ENCODE results near the gene CYGB. TPM values are rescaled to one million over a fixed set of nuclear protein-coding genes. Genes with fewer than 3 reads are reported as not detected.

CYGB gene
- total RNA-seq, 1 donor = 39.1 TPM

DNA sequence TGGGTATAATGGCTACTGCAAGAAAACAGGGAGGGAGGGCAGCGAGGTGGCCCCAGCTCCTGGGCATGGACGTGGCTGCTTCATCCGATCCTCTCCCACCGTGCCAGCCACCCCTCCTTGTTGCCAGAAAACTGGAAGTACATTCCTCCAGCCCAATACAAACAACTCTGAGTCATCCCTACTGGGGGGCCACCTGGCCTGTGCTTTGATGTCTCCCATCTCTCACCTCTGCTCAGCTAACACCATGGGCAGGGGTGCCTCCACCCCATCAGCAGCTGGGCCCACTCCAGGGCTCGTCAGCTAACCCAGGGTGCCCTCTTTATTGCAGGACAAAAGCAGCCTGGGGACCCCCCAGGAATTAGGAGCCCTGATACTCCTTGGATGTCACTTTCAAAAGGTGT lies 38.2 kb downstream of the CYGB start:
- H4K20me1 ChIP-seq (ENCODE audit: insufficient read depth, low read length) = no peaks in the 10 kb centered on the region
- no peaks in the 10 kb centered on the region for H3K27me3 ChIP-seq (ENCODE audit: insufficient read depth, low read length)
- no peak overlapping the region for H2AFZ ChIP-seq (ENCODE audit: low read length)
- no peak overlapping the region for H3K27ac ChIP-seq (ENCODE audit: low read depth, low read length)
- peaks cover 36% of the 10 kb centered on the region for H3K4me1 ChIP-seq (ENCODE audit: insufficient read depth, low read length)
- no peaks in the 10 kb centered on the region for H3K36me3 ChIP-seq (ENCODE audit: insufficient read depth, low read length)
- TF ChIP-seq, protein P1, sequence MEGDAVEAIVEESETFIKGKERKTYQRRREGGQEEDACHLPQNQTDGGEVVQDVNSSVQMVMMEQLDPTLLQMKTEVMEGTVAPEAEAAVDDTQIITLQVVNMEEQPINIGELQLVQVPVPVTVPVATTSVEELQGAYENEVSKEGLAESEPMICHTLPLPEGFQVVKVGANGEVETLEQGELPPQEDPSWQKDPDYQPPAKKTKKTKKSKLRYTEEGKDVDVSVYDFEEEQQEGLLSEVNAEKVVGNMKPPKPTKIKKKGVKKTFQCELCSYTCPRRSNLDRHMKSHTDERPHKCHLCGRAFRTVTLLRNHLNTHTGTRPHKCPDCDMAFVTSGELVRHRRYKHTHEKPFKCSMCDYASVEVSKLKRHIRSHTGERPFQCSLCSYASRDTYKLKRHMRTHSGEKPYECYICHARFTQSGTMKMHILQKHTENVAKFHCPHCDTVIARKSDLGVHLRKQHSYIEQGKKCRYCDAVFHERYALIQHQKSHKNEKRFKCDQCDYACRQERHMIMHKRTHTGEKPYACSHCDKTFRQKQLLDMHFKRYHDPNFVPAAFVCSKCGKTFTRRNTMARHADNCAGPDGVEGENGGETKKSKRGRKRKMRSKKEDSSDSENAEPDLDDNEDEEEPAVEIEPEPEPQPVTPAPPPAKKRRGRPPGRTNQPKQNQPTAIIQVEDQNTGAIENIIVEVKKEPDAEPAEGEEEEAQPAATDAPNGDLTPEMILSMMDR (IDR thresholded peaks at IDR 0.05; ENCODE audit: extremely low read depth, low read depth, low read length) = no peak
- no peak overlapping the region for H3K4me3 ChIP-seq (ENCODE audit: insufficient read depth, low read length)
- peaks cover 19% of the 10 kb centered on the region for H3K79me2 ChIP-seq (ENCODE audit: insufficient read depth, low read length)
- no peaks in the 10 kb centered on the region for H3K9me3 ChIP-seq (ENCODE audit: low read depth, low read length)
- H3K4me2 ChIP-seq (ENCODE audit: insufficient read depth, low read length) = no peak overlapping the region
- peak; percentile 80 for DNase-seq (ENCODE audit: insufficient read length, low spot score, missing footprints)

DNA sequence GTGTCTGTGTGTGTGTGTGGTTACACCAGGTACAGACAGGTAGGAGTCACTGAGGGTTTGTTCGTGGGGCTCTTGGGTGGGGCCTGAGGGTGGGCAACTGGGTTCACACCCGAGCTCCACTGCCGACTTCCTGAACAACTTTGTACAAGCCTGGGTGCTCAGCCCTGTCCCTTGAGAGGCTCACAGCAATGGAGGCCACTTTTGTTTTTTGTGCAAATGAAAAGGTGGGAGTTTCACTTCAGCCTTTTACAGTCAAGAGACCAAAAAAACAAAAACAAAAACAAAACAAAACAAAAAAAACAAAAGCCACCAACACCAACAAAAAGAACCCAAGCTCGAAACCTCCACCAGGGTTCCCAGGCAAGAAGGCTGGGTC lies 38.6 kb downstream of the CYGB start:
- Histone ChIP-seq H3K36me3 (ENCODE audit: insufficient read depth, low read length) (no peaks in the 10 kb centered on the region), H3K4me1 (ENCODE audit: insufficient read depth, low read length) (peaks cover 37% of the 10 kb centered on the region), H3K27ac (ENCODE audit: low read depth, low read length) (peak overlapping the region; percentile 74), H3K27me3 (ENCODE audit: insufficient read depth, low read length) (no peaks in the 10 kb centered on the region), H3K9me3 (ENCODE audit: low read depth, low read length) (no peaks in the 10 kb centered on the region), H3K79me2 (ENCODE audit: insufficient read depth, low read length) (peaks cover 19% of the 10 kb centered on the region), H3K4me2 (ENCODE audit: insufficient read depth, low read length) (no peak overlapping the region), H2AFZ (ENCODE audit: low read length) (no peak overlapping the region), H4K20me1 (ENCODE audit: insufficient read depth, low read length) (no peaks in the 10 kb centered on the region), H3K4me3 (ENCODE audit: insufficient read depth, low read length) (no peak overlapping the region)
- TF ChIP-seq, protein P1 (IDR thresholded peaks at IDR 0.05; ENCODE audit: extremely low read depth, low read depth, low read length) = no peak
- peak; percentile 37 for DNase-seq (ENCODE audit: insufficient read length, low spot score, missing footprints)

DNA sequence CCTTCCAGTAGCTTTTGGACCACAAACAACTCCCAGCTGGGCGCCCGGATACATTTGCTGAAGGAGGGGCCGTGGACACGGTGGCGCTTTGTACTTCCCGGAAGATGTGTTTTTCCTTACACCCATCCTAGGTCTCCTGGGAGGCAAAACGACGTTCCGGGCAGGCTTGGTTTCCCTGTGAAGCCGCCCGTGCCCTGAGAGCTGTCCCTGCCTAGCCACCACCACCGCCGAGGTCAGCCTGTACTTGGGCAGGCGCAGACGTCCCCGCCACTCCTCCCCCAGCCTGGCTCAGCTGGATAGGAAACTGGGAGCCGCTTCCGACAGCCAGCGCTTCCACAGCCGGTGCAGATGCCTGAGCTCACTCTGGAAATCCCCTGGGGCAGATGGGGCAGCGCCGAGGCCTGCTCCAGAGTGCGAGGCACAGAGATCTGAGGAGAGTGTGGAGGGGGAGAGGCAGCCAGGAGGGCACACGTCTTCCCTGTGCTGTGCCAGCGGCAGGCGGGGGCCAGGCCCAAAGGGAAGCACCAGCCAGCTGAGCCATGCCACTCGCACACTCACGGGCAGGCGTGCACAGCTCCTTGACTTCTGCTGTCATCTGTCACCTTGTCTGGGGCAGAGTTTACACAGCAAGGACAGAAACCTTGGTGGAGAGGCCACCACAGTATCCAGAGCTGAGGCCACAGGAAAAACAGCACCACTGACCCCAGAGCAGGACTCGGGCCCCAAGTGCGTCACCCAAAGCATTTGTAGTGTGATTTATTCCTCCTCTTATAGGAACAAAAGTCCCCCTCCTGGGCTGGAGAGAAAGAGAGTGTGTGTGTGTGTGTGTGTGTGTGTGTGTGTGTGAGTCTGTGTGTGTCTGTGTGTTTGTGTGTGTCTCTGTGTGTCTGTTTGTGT lies 39.3 kb downstream of the CYGB start:
- Histone ChIP-seq H3K27me3 (ENCODE audit: insufficient read depth, low read length) (no peaks in the 10 kb centered on the region), H3K27ac (ENCODE audit: low read depth, low read length) (peak overlapping the region; percentile 74), H3K79me2 (ENCODE audit: insufficient read depth, low read length) (peaks cover 19% of the 10 kb centered on the region), H3K9me3 (ENCODE audit: low read depth, low read length) (no peaks in the 10 kb centered on the region), H3K4me2 (ENCODE audit: insufficient read depth, low read length) (peak overlapping the region; percentile 80), H2AFZ (ENCODE audit: low read length) (peak overlapping the region; percentile 92), H3K4me1 (ENCODE audit: insufficient read depth, low read length) (peaks cover 43% of the 10 kb centered on the region), H3K4me3 (ENCODE audit: insufficient read depth, low read length) (peak overlapping the region; percentile 61), H4K20me1 (ENCODE audit: insufficient read depth, low read length) (no peaks in the 10 kb centered on the region), H3K36me3 (ENCODE audit: insufficient read depth, low read length) (no peaks in the 10 kb centered on the region)
- TF ChIP-seq, protein P1 (IDR thresholded peaks at IDR 0.05; ENCODE audit: extremely low read depth, low read depth, low read length) = no peak
- peak; percentile 98 for DNase-seq (ENCODE audit: insufficient read length, low spot score, missing footprints)

DNA sequence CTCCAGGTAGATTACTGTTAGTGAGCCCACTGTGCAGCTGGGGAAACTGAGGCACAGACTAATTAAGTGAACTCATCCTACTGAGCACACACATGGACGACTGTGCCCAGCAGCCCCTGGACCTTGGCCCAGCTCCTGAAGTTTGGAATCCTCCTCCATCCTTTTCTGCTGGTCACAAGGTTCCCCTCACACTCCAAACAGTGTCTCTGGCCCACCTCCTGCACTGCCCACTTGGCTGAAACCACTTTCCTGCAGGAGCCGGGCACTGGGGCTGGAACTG lies 39.9 kb downstream of the CYGB start:
- peak overlapping the region; percentile 92 for H2AFZ ChIP-seq (ENCODE audit: low read length)

More for the DNA sequence above, 39.9 kb downstream of the CYGB start:
- peak overlapping the region; percentile 61 for H3K4me3 ChIP-seq (ENCODE audit: insufficient read depth, low read length)
- peak overlapping the region; percentile 80 for H3K4me2 ChIP-seq (ENCODE audit: insufficient read depth, low read length)
- no peaks in the 10 kb centered on the region for H3K36me3 ChIP-seq (ENCODE audit: insufficient read depth, low read length)
- H3K27me3 ChIP-seq (ENCODE audit: insufficient read depth, low read length) = no peaks in the 10 kb centered on the region
- DNase-seq (ENCODE audit: insufficient read length, low spot score, missing footprints) = no peak
- TF ChIP-seq, protein P1 (IDR thresholded peaks at IDR 0.05; ENCODE audit: extremely low read depth, low read depth, low read length) = no peak
- peak overlapping the region; percentile 74 for H3K27ac ChIP-seq (ENCODE audit: low read depth, low read length)
- peaks cover 19% of the 10 kb centered on the region for H3K79me2 ChIP-seq (ENCODE audit: insufficient read depth, low read length)
- peaks cover 49% of the 10 kb centered on the region for H3K4me1 ChIP-seq (ENCODE audit: insufficient read depth, low read length)
- H3K9me3 ChIP-seq (ENCODE audit: low read depth, low read length) = no peaks in the 10 kb centered on the region
- H4K20me1 ChIP-seq (ENCODE audit: insufficient read depth, low read length) = no peaks in the 10 kb centered on the region
